ENCODE results near the gene RIT2. TPM values are rescaled to one million over a fixed set of nuclear protein-coding genes. Genes with fewer than 3 reads are reported as not detected.
"Not testable (repeated sequence)": the region's sequence is repeated elsewhere in the genome, so short reads cannot be mapped to it uniquely, and the experiment has no call there.

The RIT2 gene
- total RNA-seq, 4 donors from 2014 or later, result not detected

GRCh38 chr18:42813570-42813969 lies 301.9 kb downstream of the RIT2 start:
- no peak for DNase-seq (ENCODE audit: low spot score in 2 of 2)
- TF ChIP-seq CTCF (IDR thresholded peaks at IDR 0.05), result no peak
- no peak for TF ChIP-seq POLR2A (IDR thresholded peaks at IDR 0.05)
- intact Hi-C loops (cut with DNase I; ENCODE audit: low total_unique reads), result no loop called here
- WGBS, 2 donors, result 33 to 41% methylated on average over 4 of the region's 4 CpGs
- no peak overlapping the region for H3K4me3 ChIP-seq (ENCODE audit: low read depth, poor library complexity, severe bottlenecking)

GRCh38 chr18:42807887-42808286 lies 307.6 kb downstream of the RIT2 start:
- intact Hi-C loops (cut with DNase I; ENCODE audit: low total_unique reads), result no loop called here
- no peak overlapping the region for H3K4me3 ChIP-seq (ENCODE audit: low read depth, poor library complexity, severe bottlenecking)
- WGBS, 2 donors, result 61 to 62% methylated on average over 4 of the region's 4 CpGs
- no peak for TF ChIP-seq CTCF (IDR thresholded peaks at IDR 0.05)
- no peak for TF ChIP-seq POLR2A (IDR thresholded peaks at IDR 0.05)
- DNase-seq (ENCODE audit: low spot score in 2 of 2), result no peak

GRCh38 chr18:42801706-42802105 lies 313.8 kb downstream of the RIT2 start:
- peak in 1 of 2 donors; percentile 18 for DNase-seq (ENCODE audit: low spot score in 2 of 2)
- intact Hi-C loops (cut with DNase I; ENCODE audit: low total_unique reads), result no loop called here
- TF ChIP-seq POLR2A (IDR thresholded peaks at IDR 0.05), result no peak
- TF ChIP-seq CTCF (IDR thresholded peaks at IDR 0.05), result no peak
- WGBS, 2 donors, result 55 to 68% methylated on average over 2 of the region's 2 CpGs
- H3K4me3 ChIP-seq (ENCODE audit: low read depth, poor library complexity, severe bottlenecking), result no peak overlapping the region

GRCh38 chr18:42798606-42799170 lies 316.8 kb downstream of the RIT2 start:
- intact Hi-C loops (cut with DNase I; ENCODE audit: low total_unique reads), result no loop called here
- TF ChIP-seq POLR2A (IDR thresholded peaks at IDR 0.05), result no peak
- TF ChIP-seq CTCF (IDR thresholded peaks at IDR 0.05), result no peak
- DNase-seq (ENCODE audit: low spot score in 2 of 2), result no peak
- 57 to 72% methylated on average over 1 of the region's 1 CpG for WGBS, 2 donors
- no peak overlapping the region for H3K4me3 ChIP-seq (ENCODE audit: low read depth, poor library complexity, severe bottlenecking)

- H3K4me3 ChIP-seq (ENCODE audit: low read depth, poor library complexity, severe bottlenecking); DNase-seq (ENCODE audit: low spot score in 2 of 2); intact Hi-C loops (cut with DNase I; ENCODE audit: low total_unique reads): not testable (repeated sequence)
- WGBS, 2 donors, result 93 to 98% methylated on average over 18 to 19 of the region's 33 CpGs
Observed at GRCh38 chr18:42795213-42795789, 320.2 kb downstream of the RIT2 start.

GRCh38 chr18:42792731-42793130 lies 322.8 kb downstream of the RIT2 start:
- DNase-seq (ENCODE audit: low spot score in 2 of 2), result no peak
- TF ChIP-seq CTCF (IDR thresholded peaks at IDR 0.05), result no peak
- TF ChIP-seq POLR2A (IDR thresholded peaks at IDR 0.05), result no peak
- H3K4me3 ChIP-seq (ENCODE audit: low read depth, poor library complexity, severe bottlenecking), result no peak overlapping the region
- intact Hi-C loops (cut with DNase I; ENCODE audit: low total_unique reads), result loop anchor here (5.0 kb wide), 1 partner anchor 425 kb away; no protein-coding TSS in a partner anchor
